HCT116 (cell line): ENCODE results near the gene RNF113B. TPM values are rescaled to one million over a fixed set of nuclear protein-coding genes. Genes with fewer than 3 reads are reported as not detected.

Experiments used
- ATAC-seq: fragments of 200-7000 bp; cut with Tn5 transposase; 2 replicates; pipeline ENCODE4 v1.9.1; 2020; ENCODE audit warnings: mild to moderate bottlenecking, moderate library complexity
- BruUV-seq: library from RNA; stranded (reverse); fragments of 400-500 nt; replicated peaks from 2 replicates; lab custom pipeline; 2021; lab: Mats Ljungman, UMichigan
- CTCF ChIA-PET: fragments of 300-600 bp; sonication (Branson Sonifier 250); formaldehyde crosslinking; loops from one replicate; lab custom pipeline; 2021; ENCODE audit warnings: antibody characterized with exemption; lab: Charles Lee
- POLR2A ChIA-PET: fragments of 300-600, 350-600 bp; sonication (Branson Sonifier 250); formaldehyde crosslinking; loops from one replicate; lab custom pipeline; 2021; ENCODE audit warnings: antibody characterized with exemption; lab: Charles Lee
- RAD21 ChIA-PET, 2 experiments: fragments of 300-600 bp; sonication (Branson Sonifier 250); formaldehyde crosslinking; loops; one replicate each; lab custom pipeline; 2023; ENCODE audit warnings: low total read pairs in 2 of 2; ENCODE audit not compliant: uncharacterized antibody in 2 of 2, unreplicated experiment in 2 of 2, low non-redundant PET in 1 of 2; lab: Charles Lee
- DNase-seq: peaks from one replicate; pipeline ENCODE4 v3.0.0-alpha.2; 2010; ENCODE audit warnings: low read depth, low spot score
- H2AFZ ChIP-seq: fragments of 200-600 bp; shearing (Covaris generic), sonication (generic); 2 replicates; pipeline ENCODE4 v1.6.1; 2017; ENCODE audit warnings: low read depth, mixed run types, mixed read lengths, antibody characterized with exemption, low read length; ENCODE audit not compliant: poor library complexity, severe bottlenecking
- H3K27ac ChIP-seq: 2 replicates; pipeline ENCODE4 v1.5.1; 2012; ENCODE audit warnings: low read depth, low read length
- H3K27me3 ChIP-seq: fragments of 200-600 bp; sonication (generic); 2 replicates; pipeline ENCODE4 v1.6.1; 2016; ENCODE audit warnings: mixed run types, low read length, mixed read lengths; ENCODE audit not compliant: insufficient read depth
- H3K36me3 ChIP-seq, 2 experiments: fragments of 200-500 bp in 1 of 2; fragments of 200-600 bp in 1 of 2; sonication (Bioruptor generic) in 1 of 2; sonication (generic) in 1 of 2; 2 replicates each; pipeline versions ENCODE4 v1.5.1 to v1.6.1; 2014 to 2016; ENCODE audit warnings: low read length in 2 of 2, inconsistent platforms in 1 of 2, mixed read lengths in 1 of 2, mixed run types in 1 of 2; ENCODE audit not compliant: insufficient read depth in 2 of 2, control insufficient read depth in 1 of 2
- H3K4me1 ChIP-seq, 2 experiments: fragments of 200-600 bp in 1 of 2; sonication (generic) in 1 of 2; 2 replicates each; pipeline versions ENCODE4 v1.5.1 to v1.6.1; 2012 to 2017; ENCODE audit warnings: low read length in 2 of 2, inconsistent platforms in 1 of 2, mild to moderate bottlenecking in 1 of 2, mixed read lengths in 1 of 2, mixed run types in 1 of 2, moderate library complexity in 1 of 2; ENCODE audit not compliant: insufficient read depth in 2 of 2, control insufficient read depth in 1 of 2
- H3K4me2 ChIP-seq: fragments of 200-600 bp; sonication (generic); 2 replicates; pipeline ENCODE4 v1.6.1; 2017; ENCODE audit warnings: mixed run types, low read length, mixed read lengths
- H3K4me3 ChIP-seq, 2 experiments: fragments of 200-600 bp in 1 of 2; sonication (generic) in 1 of 2; replicated peaks in 1 of 2; 2 replicates each; pipeline ENCODE4 v1.5.1; 2011 to 2016; ENCODE audit warnings: low read length in 2 of 2, control low read depth in 1 of 2, low read depth in 1 of 2, mild to moderate bottlenecking in 1 of 2, mixed read lengths in 1 of 2, mixed run types in 1 of 2
- H3K79me2 ChIP-seq: fragments of 200-600 bp; sonication (generic); 2 replicates; pipeline ENCODE4 v1.6.1; 2017; ENCODE audit warnings: mild to moderate bottlenecking, mixed run types, low read length, moderate library complexity, mixed read lengths; ENCODE audit not compliant: insufficient read depth
- H3K9ac ChIP-seq: fragments of 200-600 bp; sonication (generic); 2 replicates; pipeline ENCODE4 v1.6.1; 2016; ENCODE audit warnings: low read length, mixed read lengths
- H3K9me2 ChIP-seq: fragments of 200-600 bp; sonication (generic), shearing (Covaris generic); 2 replicates; pipeline ENCODE4 v1.6.1; 2017; ENCODE audit warnings: mixed run types, mild to moderate bottlenecking, moderate library complexity; ENCODE audit not compliant: insufficient read depth
- H3K9me3 ChIP-seq, 2 experiments: fragments of 200-500 bp in 1 of 2; fragments of 200-600 bp in 1 of 2; sonication (Bioruptor generic) in 1 of 2; sonication (generic) in 1 of 2; 2 replicates each; pipeline ENCODE4 v1.6.1; 2014 to 2017; ENCODE audit warnings: low read length in 2 of 2, mixed read lengths in 2 of 2, inconsistent platforms in 1 of 2, low read depth in 1 of 2, mild to moderate bottlenecking in 1 of 2, mixed run types in 1 of 2, moderate library complexity in 1 of 2; ENCODE audit not compliant: control insufficient read depth in 1 of 2, insufficient read depth in 1 of 2
- H4K20me1 ChIP-seq: fragments of 200-600 bp; sonication (generic), shearing (Covaris generic); 2 replicates; pipeline ENCODE4 v1.6.1; 2017; ENCODE audit warnings: mixed run types, mild to moderate bottlenecking, moderate library complexity; ENCODE audit not compliant: insufficient read depth
- ATF3 ChIP-seq: IDR thresholded peaks from 2 replicates; pipeline ENCODE4 v1.6.1; 2012
- CEBPB ChIP-seq: IDR thresholded peaks from 2 replicates; pipeline ENCODE4 v1.6.1; 2012; ENCODE audit warnings: low read depth
- CTCF ChIP-seq, 3 experiments: fragments of 200-600 bp in 1 of 3; sonication (generic) in 1 of 3; IDR thresholded peaks in 2 of 3; conservative IDR thresholded peaks in 1 of 3; 2 replicates each; pipeline ENCODE4 v1.5.1; 2012 to 2017; ENCODE audit warnings: low read depth in 2 of 3, low read length in 2 of 3, antibody characterized with exemption in 1 of 3, borderline replicate concordance in 1 of 3, control low read depth in 1 of 3, mild to moderate bottlenecking in 1 of 3, mixed read lengths in 1 of 3, mixed run types in 1 of 3, moderate library complexity in 1 of 3; ENCODE audit not compliant: insufficient read depth in 1 of 3
- EGR1 ChIP-seq: IDR thresholded peaks from 2 replicates; pipeline ENCODE4 v1.6.1; 2012; ENCODE audit warnings: low read depth
- POLR2A ChIP-seq: IDR thresholded peaks from 2 replicates; pipeline ENCODE4 v1.7.0; 2011; ENCODE audit warnings: borderline replicate concordance; ENCODE audit not compliant: insufficient read depth, insufficient read length; ENCODE audit errors: extremely low read depth
- POLR2AphosphoS5 ChIP-seq: IDR thresholded peaks from 2 replicates; pipeline ENCODE4 v1.6.1; 2011; ENCODE audit warnings: mild to moderate bottlenecking, low read depth, low read length, moderate library complexity
- RAD21 ChIP-seq: IDR thresholded peaks from 2 replicates; pipeline ENCODE4 v1.6.1; 2012; ENCODE audit warnings: low read depth, mild to moderate bottlenecking
- SIN3A ChIP-seq: IDR thresholded peaks from 2 replicates; pipeline ENCODE4 v1.6.1; 2012; ENCODE audit warnings: low read depth
- SRF ChIP-seq: IDR thresholded peaks from 2 replicates; pipeline ENCODE4 v1.6.1; 2012; ENCODE audit warnings: low read depth
- YY1 ChIP-seq: IDR thresholded peaks from 2 replicates; pipeline ENCODE4 v1.6.1; 2011; ENCODE audit warnings: low read length, low read depth, moderate library complexity, mild to moderate bottlenecking; ENCODE audit not compliant: insufficient replicate concordance; ENCODE audit errors: extremely low read depth
- ZBTB33 ChIP-seq: IDR thresholded peaks from 2 replicates; pipeline ENCODE4 v1.6.1; 2011; ENCODE audit warnings: mild to moderate bottlenecking, low read length, moderate library complexity; ENCODE audit not compliant: insufficient replicate concordance; ENCODE audit errors: extremely low read depth
- ZFX ChIP-seq: fragments of 450-650 bp; IDR thresholded peaks from 2 replicates; pipeline ENCODE4 v1.6.1; 2017
- intact Hi-C: fragments of 100-400 bp; cut with micrococcal nuclease; formaldehyde crosslinking; loops from 2 replicates; pipeline ENCODE4 v1.10.0; 2022
- total RNA-seq: library from RNA; stranded (reverse); gene quantifications from one replicate; pipeline ENCODE4 v1.2.1, GENCODE V29; 2021; ENCODE audit not compliant: unreplicated experiment

The RNF113B gene
- total RNA-seq, 1 experiment from 2014 or later: not detected

- H3K4me2 ChIP-seq: no peak overlapping the region
- H3K79me2 ChIP-seq: no peaks in the 10 kb centered on the region
- BruUV-seq: no TSS peak
- ChIA-PET POLR2A (no interaction called here), RAD21 (no interaction called here), CTCF (no interaction called here)
- H3K9me3 ChIP-seq: no peaks in the 10 kb centered on the region
- no peak for DNase-seq
- intact Hi-C loops: no loop called here
- H3K4me1 ChIP-seq: no peaks in the 10 kb centered on the region; a peak in 1 of 4 replicates
- no peak for ATAC-seq
- H3K36me3 ChIP-seq: no peaks in the 10 kb centered on the region
- H2AFZ ChIP-seq: no peak overlapping the region
- no peaks in the 10 kb centered on the region for H4K20me1 ChIP-seq
- no peaks in the 10 kb centered on the region for H3K27me3 ChIP-seq
- TF ChIP-seq POLR2A: no peak
- no peak for TF ChIP-seq ZFX
- TF ChIP-seq ZBTB33: no peak
- TF ChIP-seq, all 23 proteins: peak for 0
- H3K27ac ChIP-seq: no peak overlapping the region
- H3K9me2 ChIP-seq: no peaks in the 10 kb centered on the region
- H3K4me3 ChIP-seq: no peak overlapping the region
- no peak overlapping the region for H3K9ac ChIP-seq
Observed at GRCh38 chr13:98187965-98188261, 10.8 kb upstream of the RNF113B start.

- no peaks in the 10 kb centered on the region for H4K20me1 ChIP-seq
- H3K27ac ChIP-seq: no peak overlapping the region
- no peaks in the 10 kb centered on the region for H3K79me2 ChIP-seq
- ChIA-PET RAD21 (no interaction called here), CTCF (no interaction called here), POLR2A (no interaction called here)
- no peaks in the 10 kb centered on the region for H3K36me3 ChIP-seq
- H3K27me3 ChIP-seq: no peaks in the 10 kb centered on the region
- H3K4me1 ChIP-seq: no peaks in the 10 kb centered on the region; a peak in 1 of 4 replicates
- BruUV-seq: no TSS peak
- no peak for TF ChIP-seq CEBPB
- no peak for TF ChIP-seq YY1
- no peak for TF ChIP-seq ZFX
- no peak for TF ChIP-seq ATF3
- TF ChIP-seq RAD21: no peak
- no peak for TF ChIP-seq CTCF (IDR thresholded peaks at IDR 0.05 in 2 of 3, conservative IDR thresholded peaks at IDR 0.05 in 1 of 3; ENCODE audit: borderline replicate concordance in 1 of 3, insufficient read depth in 1 of 3, low read depth in 2 of 3, low read length in 2 of 3)
- TF ChIP-seq SRF: no peak
- TF ChIP-seq EGR1: no peak
- TF ChIP-seq SIN3A: no peak
- no peak for TF ChIP-seq POLR2AphosphoS5
- no peak overlapping the region for H3K4me3 ChIP-seq
- no peak for DNase-seq
- no peak overlapping the region for H2AFZ ChIP-seq
- ATAC-seq: no peak
- no peak overlapping the region for H3K4me2 ChIP-seq
- no peak overlapping the region for H3K9ac ChIP-seq
- intact Hi-C loops: no loop called here
- no peaks in the 10 kb centered on the region for H3K9me2 ChIP-seq
- no peaks in the 10 kb centered on the region for H3K9me3 ChIP-seq
Observed at GRCh38 chr13:98187155-98187964, 10.3 kb upstream of the RNF113B start.
